HTERT RPE-1 (cell line): ENCODE measurements around the gene PACRG.

ENCODE experiments used
- in situ Hi-C: fragments of 300-500 bp; cut with MboI; formaldehyde crosslinking; loops from 4 replicates; pipeline ENCODE4 v1.14.3; 2020; ENCODE audit warnings: low sequenced_read_pairs

PACRG gene

GRCh38 chr6:162862462-162862861 is 134.7 kb downstream of the PACRG start:
- in situ Hi-C loops: no loop called here

- in situ Hi-C loops: no loop called here
Measured at GRCh38 chr6:162862941-162863340, 135.2 kb downstream of the PACRG start.

GRCh38 chr6:162863821-162864220 is 136.0 kb downstream of the PACRG start:
- in situ Hi-C loops: no loop called here

- in situ Hi-C loops: no loop called here
Measured at GRCh38 chr6:162864911-162865310, 137.1 kb downstream of the PACRG start.

GRCh38 chr6:162866656-162867055 is 138.9 kb downstream of the PACRG start:
- in situ Hi-C loops: no loop called here

GRCh38 chr6:162868397-162868796 is 140.6 kb downstream of the PACRG start:
- in situ Hi-C loops: no loop called here

GRCh38 chr6:162871966-162872365 is 144.2 kb downstream of the PACRG start:
- in situ Hi-C loops: no loop called here

- in situ Hi-C loops: no loop called here
Measured at GRCh38 chr6:162873537-162873936, 145.8 kb downstream of the PACRG start.

GRCh38 chr6:162875070-162875469 is 147.3 kb downstream of the PACRG start:
- in situ Hi-C loops: no loop called here

- in situ Hi-C loops: no loop called here
Measured at GRCh38 chr6:162882801-162883481, 155.2 kb downstream of the PACRG start.

GRCh38 chr6:162887981-162888689 is 160.4 kb downstream of the PACRG start:
- in situ Hi-C loops: no loop called here

- in situ Hi-C loops: no loop called here
Measured at GRCh38 chr6:162889303-162889702, 161.5 kb downstream of the PACRG start.

- in situ Hi-C loops: no loop called here
Measured at GRCh38 chr6:162898011-162898410, 170.2 kb downstream of the PACRG start.

GRCh38 chr6:162899148-162899547 is 171.4 kb downstream of the PACRG start:
- in situ Hi-C loops: no loop called here

GRCh38 chr6:162900503-162900902 is 172.7 kb downstream of the PACRG start:
- in situ Hi-C loops: no loop called here

- in situ Hi-C loops: no loop called here
Measured at GRCh38 chr6:162904069-162904663, 176.4 kb downstream of the PACRG start.

- in situ Hi-C loops: no loop called here
Measured at GRCh38 chr6:162906479-162906878, 178.7 kb downstream of the PACRG start.

GRCh38 chr6:162907876-162908481 is 180.2 kb downstream of the PACRG start:
- in situ Hi-C loops: no loop called here

- in situ Hi-C loops: no loop called here
Measured at GRCh38 chr6:162913206-162913605, 185.4 kb downstream of the PACRG start.

GRCh38 chr6:162917506-162917905 is 189.7 kb downstream of the PACRG start:
- in situ Hi-C loops: no loop called here

GRCh38 chr6:162921062-162921461 is 193.3 kb downstream of the PACRG start:
- in situ Hi-C loops: no loop called here
